ENCODE data around the gene GSG1L.

DNA sequence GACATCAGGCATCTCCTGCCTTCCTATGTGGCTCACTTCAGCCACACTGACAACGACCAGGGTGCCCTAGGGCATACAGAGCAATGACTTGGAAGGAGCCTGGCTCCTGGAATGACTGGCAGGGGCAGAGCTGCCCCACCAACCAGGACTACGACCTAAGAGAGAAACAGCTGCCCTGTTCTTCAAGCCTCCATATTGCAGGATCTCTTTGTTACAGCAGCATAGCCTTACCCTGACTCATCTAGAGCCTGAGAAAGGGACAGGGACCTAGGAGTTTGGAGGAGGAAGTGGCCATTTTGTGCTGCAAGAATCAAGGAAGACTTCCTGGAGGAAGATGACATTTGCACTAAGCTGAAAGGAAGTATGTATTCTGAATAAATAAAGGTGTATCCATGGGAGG is 49.6 kb downstream of the GSG1L start:
- TF ChIP-seq CTCF (IDR thresholded peaks at IDR 0.05) = no peak
- TF ChIP-seq POLR2A (IDR thresholded peaks at IDR 0.05) = no peak
